SK-N-SH treated with all-trans-retinoic acid at 6 μM for 48 hours (cell line): ENCODE results near the gene INTS1.

Source experiments
- ATAC-seq: fragments of 200-7000 bp; cut with Tn5 transposase; 3 replicates; pipeline ENCODE4 v1.9.1; 2020; ENCODE audit warnings: mild to moderate bottlenecking, moderate library complexity
- ARNTL ChIP-seq: fragments of 450-650 bp; formaldehyde crosslinking; IDR thresholded peaks from 2 replicates; pipeline ENCODE4 v1.5.0; 2020; ENCODE audit warnings: low read depth, mild to moderate bottlenecking, moderate library complexity, borderline replicate concordance
- BACH2 ChIP-seq: fragments of 250-450 bp; sonication (Bioruptor Pico); IDR thresholded peaks from 2 replicates; pipeline ENCODE4 v1.9.0; 2021; ENCODE audit warnings: mild to moderate bottlenecking, borderline replicate concordance
- CSDC2 ChIP-seq: fragments of 250-450 bp; sonication (Bioruptor Pico); IDR thresholded peaks from 2 replicates; pipeline ENCODE4 v1.5.0; 2020; ENCODE audit warnings: mild to moderate bottlenecking, moderate library complexity
- ESRRG ChIP-seq: fragments of 250-450 bp; sonication (Bioruptor Pico); IDR thresholded peaks from 2 replicates; pipeline ENCODE4 v1.6.1; 2021; ENCODE audit warnings: mild to moderate bottlenecking
- GLIS3 ChIP-seq: fragments of 250-450 bp; sonication (Bioruptor Pico); IDR thresholded peaks from 2 replicates; pipeline ENCODE4 v1.5.0; 2020; ENCODE audit warnings: mild to moderate bottlenecking, moderate library complexity
- ISL1 ChIP-seq: fragments of 250-450 bp; sonication (Bioruptor Pico); IDR thresholded peaks from 2 replicates; pipeline ENCODE4 v2.1.2; 2022; ENCODE audit warnings: mild to moderate bottlenecking, moderate library complexity
- OSR1 ChIP-seq: fragments of 250-450 bp; sonication (Bioruptor Pico); IDR thresholded peaks from 2 replicates; pipeline ENCODE4 v1.8.0; 2022; ENCODE audit warnings: moderate library complexity, mild to moderate bottlenecking, inconsistent platforms
- RARB ChIP-seq: fragments of 250-450 bp; sonication (Bioruptor Pico); IDR thresholded peaks from 2 replicates; pipeline ENCODE4 v1.8.0; 2021; ENCODE audit warnings: mild to moderate bottlenecking, moderate library complexity
- SNAI2 ChIP-seq: fragments of 250-450 bp; sonication (Bioruptor Pico); IDR thresholded peaks from 2 replicates; pipeline ENCODE4 v1.5.0; 2020; ENCODE audit warnings: mild to moderate bottlenecking, moderate library complexity
- TCF4 ChIP-seq: fragments of 250-450 bp; sonication (Bioruptor Pico); IDR thresholded peaks from 2 replicates; pipeline ENCODE4 v1.8.0; 2021; ENCODE audit warnings: mild to moderate bottlenecking, moderate library complexity, borderline replicate concordance
- TOX ChIP-seq: fragments of 250-450 bp; sonication (Bioruptor Pico); IDR thresholded peaks from 2 replicates; pipeline ENCODE4 v1.8.0; 2021; ENCODE audit warnings: mild to moderate bottlenecking, moderate library complexity, borderline replicate concordance
- ZC3H10 ChIP-seq: fragments of 250-450 bp; sonication (Bioruptor Pico); IDR thresholded peaks from 2 replicates; pipeline ENCODE4 v1.5.1; 2021; ENCODE audit warnings: mild to moderate bottlenecking, moderate library complexity
- ZFP3 ChIP-seq: fragments of 250-450 bp; sonication (Bioruptor Pico); IDR thresholded peaks from 2 replicates; pipeline ENCODE4 v1.5.0; 2020; ENCODE audit warnings: mild to moderate bottlenecking, moderate library complexity
- ZFP30 ChIP-seq: fragments of 450-650 bp; formaldehyde crosslinking; IDR thresholded peaks from 2 replicates; pipeline ENCODE4 v1.5.0; 2022; ENCODE audit warnings: mild to moderate bottlenecking, moderate library complexity
- ZNF565 ChIP-seq: fragments of 450-650 bp; formaldehyde crosslinking; conservative IDR thresholded peaks from 2 replicates; pipeline ENCODE4 v1.5.0; 2020; ENCODE audit warnings: low read depth, mild to moderate bottlenecking, moderate library complexity
- ZNF70 ChIP-seq: fragments of 450-650 bp; formaldehyde crosslinking; IDR thresholded peaks from 2 replicates; pipeline ENCODE4 v1.5.0; 2020; ENCODE audit warnings: mild to moderate bottlenecking, moderate library complexity
- ZNF8 ChIP-seq: fragments of 450-650 bp; formaldehyde crosslinking; IDR thresholded peaks from 2 replicates; pipeline ENCODE4 v1.5.0; 2020; ENCODE audit warnings: mild to moderate bottlenecking, moderate library complexity
- TF ChIP-seq, protein P1 (sequence below): fragments of 250-450 bp; sonication (Bioruptor Pico); IDR thresholded peaks from 2 replicates; pipeline ENCODE4 v1.5.1; 2021; ENCODE audit warnings: mild to moderate bottlenecking, moderate library complexity
- TF ChIP-seq, protein P2 (sequence below): fragments of 250-450 bp; sonication (Bioruptor Pico); IDR thresholded peaks from 2 replicates; pipeline ENCODE4 v1.5.1; 2020; ENCODE audit warnings: low read depth, mild to moderate bottlenecking, moderate library complexity
- TF ChIP-seq, protein P3 (sequence below): fragments of 250-450 bp; sonication (Bioruptor Pico); IDR thresholded peaks from 2 replicates; pipeline ENCODE4 v1.8.0; 2020; ENCODE audit warnings: mild to moderate bottlenecking, moderate library complexity, borderline replicate concordance
- TF ChIP-seq, protein P4 (sequence below): fragments of 250-450 bp; sonication (Bioruptor Pico); IDR thresholded peaks from 2 replicates; pipeline ENCODE4 v1.5.0; 2020; ENCODE audit warnings: mild to moderate bottlenecking, moderate library complexity
- TF ChIP-seq, protein P5 (sequence below): fragments of 250-450 bp; sonication (Bioruptor Pico); IDR thresholded peaks from 2 replicates; pipeline ENCODE4 v1.8.0; 2021; ENCODE audit warnings: low read depth, mild to moderate bottlenecking, moderate library complexity, borderline replicate concordance

Gene INTS1

DNA sequence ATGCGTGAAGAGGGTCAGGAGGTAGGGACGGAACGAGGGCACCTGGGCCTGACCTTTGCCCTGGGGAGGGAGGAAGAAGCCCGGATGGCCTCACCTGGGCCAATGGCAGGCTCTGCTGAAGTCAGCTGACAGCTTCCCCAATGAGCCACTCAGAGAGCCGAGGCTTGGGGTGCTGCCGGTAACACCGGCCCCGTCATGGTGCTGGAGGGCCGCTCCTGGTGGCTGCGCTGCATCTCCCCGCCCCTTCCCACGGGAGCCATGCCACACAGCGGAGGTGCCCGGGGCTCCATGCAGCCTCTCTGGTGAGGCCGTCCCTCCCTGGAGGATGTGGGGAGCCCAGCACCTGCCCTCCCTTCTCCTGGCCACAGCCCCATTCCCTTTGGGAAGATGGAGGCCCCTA is 27.3 kb downstream of the INTS1 start:
- TF ChIP-seq, protein P1, sequence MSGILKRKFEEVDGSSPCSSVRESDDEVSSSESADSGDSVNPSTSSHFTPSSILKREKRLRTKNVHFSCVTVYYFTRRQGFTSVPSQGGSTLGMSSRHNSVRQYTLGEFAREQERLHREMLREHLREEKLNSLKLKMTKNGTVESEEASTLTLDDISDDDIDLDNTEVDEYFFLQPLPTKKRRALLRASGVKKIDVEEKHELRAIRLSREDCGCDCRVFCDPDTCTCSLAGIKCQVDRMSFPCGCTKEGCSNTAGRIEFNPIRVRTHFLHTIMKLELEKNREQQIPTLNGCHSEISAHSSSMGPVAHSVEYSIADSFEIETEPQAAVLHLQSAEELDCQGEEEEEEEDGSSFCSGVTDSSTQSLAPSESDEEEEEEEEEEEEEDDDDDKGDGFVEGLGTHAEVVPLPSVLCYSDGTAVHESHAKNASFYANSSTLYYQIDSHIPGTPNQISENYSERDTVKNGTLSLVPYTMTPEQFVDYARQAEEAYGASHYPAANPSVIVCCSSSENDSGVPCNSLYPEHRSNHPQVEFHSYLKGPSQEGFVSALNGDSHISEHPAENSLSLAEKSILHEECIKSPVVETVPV (CRISPR knock-in tag) = no peak
- no peak for TF ChIP-seq SNAI2 (CRISPR knock-in tag)
- TF ChIP-seq GLIS3 (CRISPR knock-in tag) = no peak
- ATAC-seq = no peak

DNA sequence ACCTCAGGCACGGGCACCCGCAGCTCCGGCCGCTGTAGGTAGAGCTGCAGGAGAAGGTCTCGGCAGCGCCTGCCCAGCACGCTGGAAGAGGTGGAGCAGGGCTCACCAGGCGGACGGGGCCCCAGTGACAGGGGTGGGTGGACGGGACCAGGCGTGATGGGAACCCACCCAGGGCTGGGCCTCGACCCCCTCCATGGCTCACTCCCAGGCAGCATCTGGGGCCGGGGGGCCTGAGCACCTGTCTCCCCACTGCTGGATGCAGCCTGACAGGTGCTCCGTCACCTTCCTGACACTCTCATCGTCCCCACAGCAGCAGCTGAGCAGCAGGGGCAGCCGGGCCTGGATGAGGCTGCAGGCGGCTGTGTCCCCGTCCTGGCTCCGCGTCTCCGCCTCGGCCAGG is 28.2 kb downstream of the INTS1 start:
- ATAC-seq = no peak
- TF ChIP-seq OSR1 (CRISPR knock-in tag) (no peak), GLIS3 (CRISPR knock-in tag) (no peak), ZC3H10 (CRISPR knock-in tag) (no peak), CSDC2 (no peak), ZFP30 (CRISPR knock-in tag) (no peak), ESRRG (CRISPR knock-in tag) (no peak), SNAI2 (CRISPR knock-in tag) (no peak), ZNF8 (CRISPR knock-in tag) (no peak), TCF4 (CRISPR knock-in tag) (no peak), ZFP3 (no peak), ISL1 (CRISPR knock-in tag) (no peak), ARNTL (CRISPR knock-in tag) (no peak), TOX (no peak), ZNF70 (CRISPR knock-in tag) (no peak), ZNF565 (CRISPR knock-in tag) (no peak)
- TF ChIP-seq, protein P2, sequence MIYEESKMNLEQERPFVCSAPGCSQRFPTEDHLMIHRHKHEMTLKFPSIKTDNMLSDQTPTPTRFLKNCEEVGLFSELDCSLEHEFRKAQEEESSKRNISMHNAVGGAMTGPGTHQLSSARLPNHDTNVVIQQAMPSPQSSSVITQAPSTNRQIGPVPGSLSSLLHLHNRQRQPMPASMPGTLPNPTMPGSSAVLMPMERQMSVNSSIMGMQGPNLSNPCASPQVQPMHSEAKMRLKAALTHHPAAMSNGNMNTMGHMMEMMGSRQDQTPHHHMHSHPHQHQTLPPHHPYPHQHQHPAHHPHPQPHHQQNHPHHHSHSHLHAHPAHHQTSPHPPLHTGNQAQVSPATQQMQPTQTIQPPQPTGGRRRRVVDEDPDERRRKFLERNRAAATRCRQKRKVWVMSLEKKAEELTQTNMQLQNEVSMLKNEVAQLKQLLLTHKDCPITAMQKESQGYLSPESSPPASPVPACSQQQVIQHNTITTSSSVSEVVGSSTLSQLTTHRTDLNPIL (CRISPR knock-in tag) = no peak
- TF ChIP-seq, protein P3, sequence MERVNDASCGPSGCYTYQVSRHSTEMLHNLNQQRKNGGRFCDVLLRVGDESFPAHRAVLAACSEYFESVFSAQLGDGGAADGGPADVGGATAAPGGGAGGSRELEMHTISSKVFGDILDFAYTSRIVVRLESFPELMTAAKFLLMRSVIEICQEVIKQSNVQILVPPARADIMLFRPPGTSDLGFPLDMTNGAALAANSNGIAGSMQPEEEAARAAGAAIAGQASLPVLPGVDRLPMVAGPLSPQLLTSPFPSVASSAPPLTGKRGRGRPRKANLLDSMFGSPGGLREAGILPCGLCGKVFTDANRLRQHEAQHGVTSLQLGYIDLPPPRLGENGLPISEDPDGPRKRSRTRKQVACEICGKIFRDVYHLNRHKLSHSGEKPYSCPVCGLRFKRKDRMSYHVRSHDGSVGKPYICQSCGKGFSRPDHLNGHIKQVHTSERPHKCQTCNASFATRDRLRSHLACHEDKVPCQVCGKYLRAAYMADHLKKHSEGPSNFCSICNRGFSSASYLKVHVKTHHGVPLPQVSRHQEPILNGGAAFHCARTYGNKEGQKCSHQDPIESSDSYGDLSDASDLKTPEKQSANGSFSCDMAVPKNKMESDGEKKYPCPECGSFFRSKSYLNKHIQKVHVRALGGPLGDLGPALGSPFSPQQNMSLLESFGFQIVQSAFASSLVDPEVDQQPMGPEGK (CRISPR knock-in tag) = no peak
- TF ChIP-seq, protein P4, sequence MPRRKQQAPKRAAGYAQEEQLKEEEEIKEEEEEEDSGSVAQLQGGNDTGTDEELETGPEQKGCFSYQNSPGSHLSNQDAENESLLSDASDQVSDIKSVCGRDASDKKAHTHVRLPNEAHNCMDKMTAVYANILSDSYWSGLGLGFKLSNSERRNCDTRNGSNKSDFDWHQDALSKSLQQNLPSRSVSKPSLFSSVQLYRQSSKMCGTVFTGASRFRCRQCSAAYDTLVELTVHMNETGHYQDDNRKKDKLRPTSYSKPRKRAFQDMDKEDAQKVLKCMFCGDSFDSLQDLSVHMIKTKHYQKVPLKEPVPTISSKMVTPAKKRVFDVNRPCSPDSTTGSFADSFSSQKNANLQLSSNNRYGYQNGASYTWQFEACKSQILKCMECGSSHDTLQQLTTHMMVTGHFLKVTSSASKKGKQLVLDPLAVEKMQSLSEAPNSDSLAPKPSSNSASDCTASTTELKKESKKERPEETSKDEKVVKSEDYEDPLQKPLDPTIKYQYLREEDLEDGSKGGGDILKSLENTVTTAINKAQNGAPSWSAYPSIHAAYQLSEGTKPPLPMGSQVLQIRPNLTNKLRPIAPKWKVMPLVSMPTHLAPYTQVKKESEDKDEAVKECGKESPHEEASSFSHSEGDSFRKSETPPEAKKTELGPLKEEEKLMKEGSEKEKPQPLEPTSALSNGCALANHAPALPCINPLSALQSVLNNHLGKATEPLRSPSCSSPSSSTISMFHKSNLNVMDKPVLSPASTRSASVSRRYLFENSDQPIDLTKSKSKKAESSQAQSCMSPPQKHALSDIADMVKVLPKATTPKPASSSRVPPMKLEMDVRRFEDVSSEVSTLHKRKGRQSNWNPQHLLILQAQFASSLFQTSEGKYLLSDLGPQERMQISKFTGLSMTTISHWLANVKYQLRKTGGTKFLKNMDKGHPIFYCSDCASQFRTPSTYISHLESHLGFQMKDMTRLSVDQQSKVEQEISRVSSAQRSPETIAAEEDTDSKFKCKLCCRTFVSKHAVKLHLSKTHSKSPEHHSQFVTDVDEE (CRISPR knock-in tag) = no peak
- TF ChIP-seq, protein P5, sequence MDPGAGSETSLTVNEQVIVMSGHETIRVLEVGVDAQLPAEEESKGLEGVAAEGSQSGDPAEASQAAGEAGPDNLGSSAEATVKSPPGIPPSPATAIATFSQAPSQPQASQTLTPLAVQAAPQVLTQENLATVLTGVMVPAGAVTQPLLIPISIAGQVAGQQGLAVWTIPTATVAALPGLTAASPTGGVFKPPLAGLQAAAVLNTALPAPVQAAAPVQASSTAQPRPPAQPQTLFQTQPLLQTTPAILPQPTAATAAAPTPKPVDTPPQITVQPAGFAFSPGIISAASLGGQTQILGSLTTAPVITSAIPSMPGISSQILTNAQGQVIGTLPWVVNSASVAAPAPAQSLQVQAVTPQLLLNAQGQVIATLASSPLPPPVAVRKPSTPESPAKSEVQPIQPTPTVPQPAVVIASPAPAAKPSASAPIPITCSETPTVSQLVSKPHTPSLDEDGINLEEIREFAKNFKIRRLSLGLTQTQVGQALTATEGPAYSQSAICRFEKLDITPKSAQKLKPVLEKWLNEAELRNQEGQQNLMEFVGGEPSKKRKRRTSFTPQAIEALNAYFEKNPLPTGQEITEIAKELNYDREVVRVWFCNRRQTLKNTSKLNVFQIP = no peak
- TF ChIP-seq, protein P1 (CRISPR knock-in tag) = no peak

DNA sequence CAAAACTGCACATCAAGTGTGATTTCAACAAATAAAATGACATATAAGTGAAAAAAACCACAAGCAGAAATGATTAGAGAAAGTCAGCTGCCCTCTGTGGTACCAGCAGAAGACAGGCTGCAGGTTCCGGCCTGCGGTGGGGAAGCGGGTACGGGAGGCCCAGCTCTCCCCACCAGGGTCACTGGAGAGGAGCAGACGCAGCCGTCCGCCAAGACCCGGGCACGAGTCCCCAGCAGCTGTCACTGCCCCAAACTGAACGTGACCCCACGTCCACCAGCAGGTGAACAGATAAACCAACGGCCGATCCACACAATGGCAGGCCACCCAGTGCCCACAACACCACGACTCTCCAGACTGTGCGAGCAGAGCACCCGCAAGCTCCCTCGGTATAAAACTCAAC is 28.8 kb downstream of the INTS1 start:
- no peak for ATAC-seq
- TF ChIP-seq CSDC2 (no peak), TOX (no peak), ESRRG (CRISPR knock-in tag) (no peak), OSR1 (CRISPR knock-in tag) (no peak), RARB (CRISPR knock-in tag) (no peak), SNAI2 (CRISPR knock-in tag) (no peak), GLIS3 (CRISPR knock-in tag) (no peak), ZC3H10 (CRISPR knock-in tag) (no peak), BACH2 (CRISPR knock-in tag) (no peak), TCF4 (CRISPR knock-in tag) (no peak)
- TF ChIP-seq, protein P5 = no peak
- TF ChIP-seq, protein P4 (CRISPR knock-in tag) = no peak
